Effector CD8-positive, alpha-beta T cell (primary cell): ENCODE results near the gene TIMM9.
A peak's percentile ranks its signal among the peaks of the same experiment; 100 is the strongest.
"Not testable (repeated sequence)": the region's sequence is repeated elsewhere in the genome, so short reads cannot be mapped to it uniquely, and the experiment has no call there.

Experiments
- DNase-seq: peaks from one replicate; lab custom pipeline; 2025; lab: John Stamatoyannopoulos, UW
- total RNA-seq, 4 experiments: gene quantifications; one replicate each; lab custom pipeline; 2026; lab: John Stamatoyannopoulos, UW

Gene TIMM9
- total RNA-seq = 4.7 to 15.8 (median 9.4) reads per million in 4 experiments

- peak; percentile 92 for DNase-seq
These were observed at the start of gene TIMM9, which contains the start of gene KIAA0586 for GRCh38 chr14:58427281-58428117. TSS of gene TIMM9 (minus strand) at chr14:58427531. CDS start at chr14:58411945, 15,586 bp downstream. TSS of gene KIAA0586 (plus strand) at chr14:58427719. CDS start at chr14:58428265, 546 bp downstream.

GRCh38 chr14:58476320-58476719 is 49.0 kb upstream of the TIMM9 start:
- no peak for DNase-seq

- no peak for DNase-seq
These were observed 42.0 kb upstream of the TIMM9 start for GRCh38 chr14:58469309-58469708.

GRCh38 chr14:58467575-58467974 is 40.2 kb upstream of the TIMM9 start:
- DNase-seq = no peak

GRCh38 chr14:58466459-58466858 is 39.1 kb upstream of the TIMM9 start:
- DNase-seq = no peak

GRCh38 chr14:58465421-58465820 is 38.1 kb upstream of the TIMM9 start:
- DNase-seq = no peak

- no peak for DNase-seq
These were observed 37.3 kb upstream of the TIMM9 start for GRCh38 chr14:58464652-58465051.

GRCh38 chr14:58463147-58463546 is 35.8 kb upstream of the TIMM9 start:
- DNase-seq = no peak

- DNase-seq = no peak
These were observed 33.4 kb upstream of the TIMM9 start for GRCh38 chr14:58460772-58461171.

GRCh38 chr14:58455593-58456265 is 28.4 kb upstream of the TIMM9 start:
- DNase-seq = no peak

- no peak for DNase-seq
These were observed 17.3 kb upstream of the TIMM9 start for GRCh38 chr14:58444627-58445026.

GRCh38 chr14:58439476-58439875 is 12.1 kb upstream of the TIMM9 start:
- DNase-seq = no peak

GRCh38 chr14:58430156-58430555 is 2.8 kb upstream of the TIMM9 start:
- DNase-seq = no peak

- no peak for DNase-seq
These were observed 870 bp upstream of the TIMM9 start for GRCh38 chr14:58428118-58428683.

GRCh38 chr14:58426670-58427280 is 556 bp downstream of the TIMM9 start:
- peak; percentile 22 for DNase-seq

- not testable (repeated sequence) for DNase-seq
These were observed 10.4 kb downstream of the TIMM9 start for GRCh38 chr14:58416934-58417333.

- no peak for DNase-seq
These were observed 11.4 kb downstream of the TIMM9 start for GRCh38 chr14:58415636-58416547.

GRCh38 chr14:58414845-58415244 is 12.5 kb downstream of the TIMM9 start:
- DNase-seq = no peak

- no peak for DNase-seq
These were observed 18.6 kb downstream of the TIMM9 start for GRCh38 chr14:58408681-58409215.

- no peak for DNase-seq
These were observed 25.7 kb downstream of the TIMM9 start for GRCh38 chr14:58401587-58401986.

GRCh38 chr14:58398895-58399294 is 28.4 kb downstream of the TIMM9 start:
- DNase-seq = no peak
